ENCODE results near the gene PIP5K1C. TPM values are rescaled to one million over a fixed set of nuclear protein-coding genes. Genes with fewer than 3 reads are reported as not detected.

Gene PIP5K1C
- total and polyA plus RNA-seq, 10 of the 15 experiments (the other 5 are each of a cell fraction or from before 2014, with no cell fraction given) = 0.39 to 19.6 (median 5.3) TPM

DNA sequence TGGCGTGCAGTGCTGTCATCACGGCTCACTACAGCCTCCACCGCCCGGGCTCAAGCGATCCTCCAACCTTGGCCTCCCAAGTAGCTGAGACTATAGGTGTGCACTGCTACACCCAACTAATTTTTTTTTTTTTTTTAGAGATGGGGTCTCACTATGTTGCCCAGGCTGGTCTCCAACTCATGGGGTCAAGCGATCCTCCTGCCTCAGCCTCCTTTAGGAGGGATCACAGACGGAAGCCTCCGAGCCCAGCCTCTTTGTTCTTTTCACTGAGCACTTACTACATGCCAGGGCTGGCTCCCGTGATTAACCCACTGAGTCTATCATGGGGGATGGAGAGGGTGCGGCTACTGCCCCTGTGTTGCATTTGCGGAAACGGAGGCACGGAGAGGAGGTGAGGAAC, 60.8 kb downstream of the PIP5K1C start:
- DNase-seq (ENCODE audit: low read depth, low spot score) = no peak
- H3K36me3 ChIP-seq (ENCODE audit: control insufficient read depth in 2 of 2, insufficient read depth in 2 of 2, low read length in 1 of 2) = no peaks in the 10 kb centered on the region; a peak in 1 of 4 replicates
- no peak overlapping the region for H3K9ac ChIP-seq (ENCODE audit: control insufficient read depth, insufficient read depth, low read length)
- no peaks in the 10 kb centered on the region for H3K79me2 ChIP-seq (ENCODE audit: control insufficient read depth, insufficient read depth, low read length)
- FAIRE-seq = no peak
- H4K20me1 ChIP-seq (ENCODE audit: control insufficient read depth, insufficient read depth) = no peaks in the 10 kb centered on the region
- H3K4me2 ChIP-seq (ENCODE audit: control insufficient read depth, insufficient read depth) = no peak overlapping the region
- no peak for ATAC-seq
- intact Hi-C loops (cut with micrococcal nuclease; ENCODE audit: unreplicated experiment) = no loop called here
- no TSS peak for BruUV-seq (replicated peaks)
- SMC1A ChIA-PET (ENCODE audit: uncharacterized antibody, unreplicated experiment) = no interaction called here
- CTCF ChIA-PET = no interaction called here
- RAD21 ChIA-PET (ENCODE audit: unreplicated experiment) = no interaction called here
- POLR2A ChIA-PET = no interaction called here
- 94% methylated on average over 13 of the region's 13 CpGs for WGBS (ENCODE audit: insufficient coverage, insufficient replicate concordance, low lambda C conversion rate, missing lambda C conversion rate)
- H3K9me3 ChIP-seq (replicated peaks; ENCODE audit: control insufficient read depth, insufficient read depth, low read length) = no peaks in the 10 kb centered on the region
- H3K4me3 ChIP-seq = no peak overlapping the region
- H3K27ac ChIP-seq (ENCODE audit: control insufficient read depth, insufficient read depth) = no peak overlapping the region
- H3K27me3 ChIP-seq (replicated peaks in 1 of 2; ENCODE audit: control insufficient read depth in 2 of 2, insufficient read depth in 2 of 2, low read length in 1 of 2) = no peaks in the 10 kb centered on the region
- H2AFZ ChIP-seq (ENCODE audit: control insufficient read depth, low read depth, low read length) = no peak overlapping the region
- in situ Hi-C loops (cut with MboI) = no loop called here
- TF ChIP-seq PBX3 (IDR thresholded peaks at IDR 0.05; ENCODE audit: insufficient replicate concordance, low read depth, low read length) (no peak), CEBPB (IDR thresholded peaks at IDR 0.05; ENCODE audit: borderline replicate concordance in 1 of 2, low read depth in 2 of 2, low read length in 2 of 2) (no peak), FOS (IDR thresholded peaks at IDR 0.05; ENCODE audit: borderline replicate concordance, extremely low read depth, insufficient read length) (no peak), POLR2A (IDR thresholded peaks at IDR 0.05; ENCODE audit: low read depth, low read length) (no peak), NRF1 (conservative IDR thresholded peaks at IDR 0.05; ENCODE audit: low read depth, low read length) (no peak), KLF5 (IDR thresholded peaks at IDR 0.05; ENCODE audit: partially characterized antibody) (no peak), SMC3 (IDR thresholded peaks at IDR 0.05; ENCODE audit: borderline replicate concordance, low read length) (no peak), NBN (IDR thresholded peaks at IDR 0.05) (no peak), SREBF1 (IDR thresholded peaks at IDR 0.05; ENCODE audit: low read length) (no peak)
- TF ChIP-seq, protein P1, sequence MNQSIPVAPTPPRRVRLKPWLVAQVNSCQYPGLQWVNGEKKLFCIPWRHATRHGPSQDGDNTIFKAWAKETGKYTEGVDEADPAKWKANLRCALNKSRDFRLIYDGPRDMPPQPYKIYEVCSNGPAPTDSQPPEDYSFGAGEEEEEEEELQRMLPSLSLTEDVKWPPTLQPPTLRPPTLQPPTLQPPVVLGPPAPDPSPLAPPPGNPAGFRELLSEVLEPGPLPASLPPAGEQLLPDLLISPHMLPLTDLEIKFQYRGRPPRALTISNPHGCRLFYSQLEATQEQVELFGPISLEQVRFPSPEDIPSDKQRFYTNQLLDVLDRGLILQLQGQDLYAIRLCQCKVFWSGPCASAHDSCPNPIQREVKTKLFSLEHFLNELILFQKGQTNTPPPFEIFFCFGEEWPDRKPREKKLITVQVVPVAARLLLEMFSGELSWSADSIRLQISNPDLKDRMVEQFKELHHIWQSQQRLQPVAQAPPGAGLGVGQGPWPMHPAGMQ (IDR thresholded peaks at IDR 0.05; ENCODE audit: borderline replicate concordance) = no peak
- no peaks in the 10 kb centered on the region for H3K4me1 ChIP-seq (ENCODE audit: control insufficient read depth, insufficient read depth, low read length)
